ENCODE results near the gene CUL9. TPM values are rescaled to one million over a fixed set of nuclear protein-coding genes. Genes with fewer than 3 reads are reported as not detected.
A peak's percentile ranks its signal among the peaks of the same experiment; 100 is the strongest.

CUL9 gene
- polyA plus RNA-seq, 3 donors = 2.9 to 68.8 (median 3.8) TPM

DNA sequence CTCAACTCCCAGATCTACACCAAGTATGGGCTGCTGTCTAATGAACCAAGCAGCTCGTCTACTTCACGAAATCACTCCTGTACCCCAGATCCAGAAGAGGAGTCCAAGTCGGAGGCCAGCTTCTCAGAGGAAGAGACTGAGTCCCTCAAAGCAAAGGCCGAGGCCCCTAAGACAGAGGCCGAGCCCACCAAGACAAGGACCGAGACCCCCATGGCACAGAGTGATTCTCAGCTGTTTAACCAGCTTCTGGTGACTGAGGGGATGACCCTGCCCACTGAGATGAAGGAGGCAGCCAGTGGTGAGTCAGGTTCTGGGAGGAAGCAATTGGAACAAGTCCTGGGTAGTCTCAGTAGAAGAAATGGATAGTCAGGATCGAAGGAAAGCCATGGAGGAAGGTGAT, 5.8 kb downstream of the CUL9 start:
- Histone ChIP-seq H3K27me3 (ENCODE audit: control insufficient read depth in 2 of 2, insufficient read depth in 2 of 2, low read length in 2 of 2) (no peaks in the 10 kb centered on the region), H3K4me1 (ENCODE audit: control insufficient read depth in 1 of 2, insufficient read depth in 2 of 2, low read length in 2 of 2) (peaks cover 6 to 9% of the 10 kb centered on the region in 2 donors), H3K9ac (ENCODE audit: insufficient read depth, low read length, poor library complexity, severe bottlenecking) (no peak overlapping the region), H3K9me3 (replicated peaks in 1 of 2; ENCODE audit: control insufficient read depth in 1 of 2, insufficient read depth in 1 of 2, low read length in 2 of 2) (no peaks in the 10 kb centered on the region), H3K4me3 (replicated peaks in 1 of 3; ENCODE audit: low read depth in 2 of 3, low read length in 3 of 3) (no peak overlapping the region), H3K36me3 (replicated peaks in 1 of 2; ENCODE audit: control insufficient read depth in 1 of 2, insufficient read depth in 2 of 2, low read length in 2 of 2) (peaks cover 63 to 67% of the 10 kb centered on the region in 2 donors), H4K20me1 (ENCODE audit: insufficient read depth, low read length) (no peaks in the 10 kb centered on the region), H3K79me2 (ENCODE audit: insufficient read depth, low read length) (no peaks in the 10 kb centered on the region), H2AFZ (ENCODE audit: insufficient read depth, low read depth, low read length, poor library complexity, severe bottlenecking) (no peak overlapping the region), H3K27ac (ENCODE audit: low read depth in 1 of 2, low read length in 2 of 2) (no peak overlapping the region), H3K4me2 (replicated peaks; ENCODE audit: extremely low read depth, low read length, poor library complexity, severe bottlenecking) (no peak overlapping the region)
- Mint-ChIP-seq H3K4me1 (peaks cover 20% of the 10 kb centered on the region), H3K36me3 (peaks cover 56 to 69% of the 10 kb centered on the region in 2 donors), H3K9me3 (no peaks in the 10 kb centered on the region), H3K27me3 (ENCODE audit: low read depth in 3 of 3) (peaks cover 0 to 2% (median 0%) of the 10 kb centered on the region in 3 donors), H3K27ac (peak overlapping the region in 2 of 7 donors; percentile 2 to 5), H3K4me3 (no peak overlapping the region)
- WGBS (ENCODE audit: insufficient coverage) = 98% methylated on average over 6 of the region's 7 CpGs
- TF ChIP-seq, protein P1, sequence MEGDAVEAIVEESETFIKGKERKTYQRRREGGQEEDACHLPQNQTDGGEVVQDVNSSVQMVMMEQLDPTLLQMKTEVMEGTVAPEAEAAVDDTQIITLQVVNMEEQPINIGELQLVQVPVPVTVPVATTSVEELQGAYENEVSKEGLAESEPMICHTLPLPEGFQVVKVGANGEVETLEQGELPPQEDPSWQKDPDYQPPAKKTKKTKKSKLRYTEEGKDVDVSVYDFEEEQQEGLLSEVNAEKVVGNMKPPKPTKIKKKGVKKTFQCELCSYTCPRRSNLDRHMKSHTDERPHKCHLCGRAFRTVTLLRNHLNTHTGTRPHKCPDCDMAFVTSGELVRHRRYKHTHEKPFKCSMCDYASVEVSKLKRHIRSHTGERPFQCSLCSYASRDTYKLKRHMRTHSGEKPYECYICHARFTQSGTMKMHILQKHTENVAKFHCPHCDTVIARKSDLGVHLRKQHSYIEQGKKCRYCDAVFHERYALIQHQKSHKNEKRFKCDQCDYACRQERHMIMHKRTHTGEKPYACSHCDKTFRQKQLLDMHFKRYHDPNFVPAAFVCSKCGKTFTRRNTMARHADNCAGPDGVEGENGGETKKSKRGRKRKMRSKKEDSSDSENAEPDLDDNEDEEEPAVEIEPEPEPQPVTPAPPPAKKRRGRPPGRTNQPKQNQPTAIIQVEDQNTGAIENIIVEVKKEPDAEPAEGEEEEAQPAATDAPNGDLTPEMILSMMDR (IDR thresholded peaks at IDR 0.05) = no peak
- no peak for DNase-seq
- intact Hi-C loops (cut with micrococcal nuclease) = no loop called here

DNA sequence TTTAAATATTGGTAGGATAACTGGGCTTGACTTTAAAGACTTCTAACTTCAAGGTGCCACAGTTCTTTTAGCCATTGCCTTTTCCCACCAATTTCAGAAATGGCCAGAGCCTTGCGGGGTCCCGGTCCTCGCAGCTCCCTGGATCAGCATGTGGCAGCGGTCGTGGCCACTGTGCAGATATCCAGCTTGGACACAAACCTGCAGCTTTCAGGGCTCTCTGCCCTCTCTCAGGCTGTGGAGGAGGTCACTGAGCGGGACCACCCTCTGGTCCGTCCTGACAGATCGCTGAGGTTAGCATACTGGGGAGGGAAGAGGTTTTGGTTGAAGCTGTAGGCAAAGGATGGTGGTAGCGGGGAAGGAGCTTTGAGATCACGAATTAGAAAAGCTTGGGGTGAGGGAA, 6.4 kb downstream of the CUL9 start:
- WGBS (ENCODE audit: insufficient coverage) = 98% methylated on average over 8 of the region's 10 CpGs
- Mint-ChIP-seq H3K9me3 (no peaks in the 10 kb centered on the region), H3K36me3 (peaks cover 62 to 75% of the 10 kb centered on the region in 2 donors), H3K27me3 (ENCODE audit: low read depth in 3 of 3) (peaks cover 0 to under 1% (median 0%) of the 10 kb centered on the region in 3 donors), H3K4me3 (no peak overlapping the region), H3K4me1 (peaks cover 14% of the 10 kb centered on the region), H3K27ac (peak overlapping the region in 2 of 7 donors; percentile 37 to 40)
- Histone ChIP-seq H3K4me2 (replicated peaks; ENCODE audit: extremely low read depth, low read length, poor library complexity, severe bottlenecking) (no peak overlapping the region), H3K27ac (ENCODE audit: low read depth in 1 of 2, low read length in 2 of 2) (no peak overlapping the region), H3K9ac (ENCODE audit: insufficient read depth, low read length, poor library complexity, severe bottlenecking) (no peak overlapping the region), H2AFZ (ENCODE audit: insufficient read depth, low read depth, low read length, poor library complexity, severe bottlenecking) (no peak overlapping the region), H3K4me3 (replicated peaks in 1 of 3; ENCODE audit: low read depth in 2 of 3, low read length in 3 of 3) (no peak overlapping the region), H3K79me2 (ENCODE audit: insufficient read depth, low read length) (no peaks in the 10 kb centered on the region), H3K4me1 (ENCODE audit: control insufficient read depth in 1 of 2, insufficient read depth in 2 of 2, low read length in 2 of 2) (peaks cover under 1 to 3% of the 10 kb centered on the region in 2 donors), H3K36me3 (replicated peaks in 1 of 2; ENCODE audit: control insufficient read depth in 1 of 2, insufficient read depth in 2 of 2, low read length in 2 of 2) (peaks cover 69 to 73% of the 10 kb centered on the region in 2 donors), H3K27me3 (ENCODE audit: control insufficient read depth in 2 of 2, insufficient read depth in 2 of 2, low read length in 2 of 2) (no peaks in the 10 kb centered on the region), H3K9me3 (replicated peaks in 1 of 2; ENCODE audit: control insufficient read depth in 1 of 2, insufficient read depth in 1 of 2, low read length in 2 of 2) (no peaks in the 10 kb centered on the region), H4K20me1 (ENCODE audit: insufficient read depth, low read length) (no peaks in the 10 kb centered on the region)
- no peak for DNase-seq
- intact Hi-C loops (cut with micrococcal nuclease) = no loop called here
- TF ChIP-seq, protein P1 (IDR thresholded peaks at IDR 0.05) = no peak

Measured in CD14-positive monocyte (primary cell).